Ovary (tissue), 3 donors: Measurements from ENCODE around the gene SMIM23.

Source experiments
- CTCF ChIP-seq, 3 donors: fragments of 450-650 bp in 2 of 3; fragments of 200-600 bp in 1 of 3; IDR thresholded peaks; one replicate each; pipeline versions ENCODE4 v1.5.1 to v1.8.0; 2016 to 2022; ENCODE audit warnings: antibody characterized with exemption in 3 of 3, mild to moderate bottlenecking in 1 of 3
- EP300 ChIP-seq: sonication (generic); formaldehyde crosslinking; IDR thresholded peaks from one replicate; pipeline ENCODE4 v1.6.1; 2017; ENCODE audit warnings: antibody characterized with exemption
- POLR2A ChIP-seq: fragments of 450-650 bp; IDR thresholded peaks from one replicate; pipeline ENCODE4 v1.6.1; 2017; ENCODE audit warnings: antibody characterized with exemption, mild to moderate bottlenecking, moderate library complexity
- donor health status: DM: no; HTN: no; CAD: no.

DNA sequence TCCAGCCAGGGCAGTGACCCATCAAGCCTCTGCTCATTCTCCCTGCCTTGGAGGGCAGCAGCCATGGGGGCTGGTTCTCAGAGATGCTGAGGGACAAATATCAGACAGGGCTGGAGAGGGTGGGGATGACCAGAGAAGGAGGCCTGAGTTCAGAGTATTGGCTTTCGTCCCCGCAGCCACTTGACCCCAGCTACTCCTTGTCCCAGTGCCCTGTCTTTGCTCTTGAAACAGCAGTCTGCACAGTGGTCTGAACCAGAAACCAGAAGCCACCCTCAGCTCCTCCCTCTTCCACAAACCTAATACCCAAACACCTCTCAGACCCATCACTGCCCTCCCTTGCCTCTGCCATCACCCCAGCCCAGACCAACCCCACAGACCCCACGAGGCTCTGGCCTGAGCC lies 36.3 kb upstream of the SMIM23 start:
- TF ChIP-seq CTCF (IDR thresholded peaks at IDR 0.05) (no peak), EP300 (no peak), POLR2A (no peak)
